DOHH2 (cell line): ENCODE measurements around the gene ANKRD16.

Experiments used
- H3F3A ChIP-seq: fragments of 200-600 bp; sonication (generic), shearing (Covaris generic); 2 replicates; pipeline ENCODE4 v1.6.0; 2016; ENCODE audit warnings: antibody characterized with exemption, mild to moderate bottlenecking; ENCODE audit not compliant: control insufficient read depth, insufficient read depth
- H3K27ac ChIP-seq: fragments of 200-600 bp; sonication (generic); 2 replicates; pipeline ENCODE4 v1.5.1; 2014; ENCODE audit warnings: low read depth, mild to moderate bottlenecking, low read length, moderate library complexity
- H3K27me3 ChIP-seq: fragments of 200-600 bp; sonication (generic); 2 replicates; pipeline ENCODE4 v1.6.1; 2014; ENCODE audit warnings: mild to moderate bottlenecking, low read length, mixed read lengths; ENCODE audit not compliant: control insufficient read depth
- H3K36me3 ChIP-seq: fragments of 200-600 bp; sonication (generic); 2 replicates; pipeline ENCODE4 v1.6.1; 2014; ENCODE audit warnings: mild to moderate bottlenecking, low read length, moderate library complexity, mixed read lengths; ENCODE audit not compliant: control insufficient read depth
- H3K4me1 ChIP-seq: fragments of 200-600 bp; sonication (generic); 2 replicates; pipeline ENCODE4 v1.6.1; 2014; ENCODE audit warnings: mild to moderate bottlenecking, low read length, mixed read lengths; ENCODE audit not compliant: control insufficient read depth
- H3K4me2 ChIP-seq: fragments of 200-600 bp; sonication (generic); 2 replicates; pipeline ENCODE4 v1.6.0; 2014; ENCODE audit warnings: mild to moderate bottlenecking, low read length, moderate library complexity
- H3K4me3 ChIP-seq: fragments of 200-600 bp; sonication (generic); 2 replicates; pipeline ENCODE4 v1.5.1; 2014; ENCODE audit warnings: mild to moderate bottlenecking, low read length, mixed read lengths
- H3K79me2 ChIP-seq: fragments of 200-600 bp; sonication (generic); 2 replicates; pipeline ENCODE4 v1.6.1; 2014; ENCODE audit warnings: mild to moderate bottlenecking, low read length, mixed read lengths; ENCODE audit not compliant: control insufficient read depth
- H3K9me2 ChIP-seq: fragments of 200-600 bp; sonication (generic); replicated peaks from 2 replicates; pipeline ENCODE4 v1.6.1; 2014; ENCODE audit warnings: mild to moderate bottlenecking, low read length, mixed read lengths; ENCODE audit not compliant: control insufficient read depth
- H3K9me3 ChIP-seq: fragments of 200-600 bp; sonication (generic); 2 replicates; pipeline ENCODE4 v1.6.1; 2014; ENCODE audit warnings: antibody characterized with exemption, low read length, mixed read lengths; ENCODE audit not compliant: control insufficient read depth, insufficient read depth
- H4K20me1 ChIP-seq: fragments of 200-600 bp; sonication (generic); 2 replicates; pipeline ENCODE4 v1.6.0; 2014; ENCODE audit warnings: low read depth, mild to moderate bottlenecking, antibody characterized with exemption, low read length, moderate library complexity; ENCODE audit not compliant: control insufficient read depth, insufficient read depth
- CTCF ChIP-seq: fragments of 200-600 bp; sonication (generic); IDR thresholded peaks from one replicate; pipeline ENCODE4 v1.5.1; 2014; ENCODE audit warnings: antibody characterized with exemption, mild to moderate bottlenecking, low read depth, low read length; ENCODE audit not compliant: poor library complexity, severe bottlenecking
- EZH2phosphoT487 ChIP-seq: fragments of 200-600 bp; sonication (generic); IDR thresholded peaks from 2 replicates; pipeline ENCODE4 v1.6.1; 2017; ENCODE audit warnings: borderline replicate concordance, mild to moderate bottlenecking, antibody characterized with exemption, low read length, moderate library complexity, mixed read lengths

Gene ANKRD16

GRCh38 chr10:5929442-5929841 is 39.7 kb upstream of the ANKRD16 start:
- H3K36me3 ChIP-seq = peaks cover 60% of the 10 kb centered on the region

GRCh38 chr10:5927306-5927705 is 37.6 kb upstream of the ANKRD16 start:
- Histone ChIP-seq H3K36me3 (peaks cover 81% of the 10 kb centered on the region), H3K9me2 (no peaks in the 10 kb centered on the region), H3K4me3 (no peak overlapping the region), H3K79me2 (no peaks in the 10 kb centered on the region), H3K4me2 (no peak overlapping the region), H3K4me1 (no peaks in the 10 kb centered on the region), H3K9me3 (no peaks in the 10 kb centered on the region), H3K27ac (no peak overlapping the region), H3F3A (no peaks in the 10 kb centered on the region), H3K27me3 (no peaks in the 10 kb centered on the region), H4K20me1 (no peaks in the 10 kb centered on the region)
- TF ChIP-seq CTCF (no peak), EZH2phosphoT487 (no peak)

More at GRCh38 chr10:5929442-5929841, 39.7 kb upstream of the ANKRD16 start:
- Histone ChIP-seq H3F3A (no peaks in the 10 kb centered on the region), H3K9me2 (no peaks in the 10 kb centered on the region), H3K27ac (no peak overlapping the region), H3K79me2 (no peaks in the 10 kb centered on the region), H3K4me2 (no peak overlapping the region), H3K9me3 (no peaks in the 10 kb centered on the region), H4K20me1 (no peaks in the 10 kb centered on the region), H3K27me3 (no peaks in the 10 kb centered on the region), H3K4me1 (no peaks in the 10 kb centered on the region), H3K4me3 (no peak overlapping the region)
- TF ChIP-seq EZH2phosphoT487 = no peak
- TF ChIP-seq CTCF = no peak

GRCh38 chr10:5924889-5925288 is 35.2 kb upstream of the ANKRD16 start:
- H3K4me3 ChIP-seq = no peak overlapping the region
- H3F3A ChIP-seq = no peaks in the 10 kb centered on the region
- no peaks in the 10 kb centered on the region for H4K20me1 ChIP-seq
- H3K27ac ChIP-seq = no peak overlapping the region
- no peaks in the 10 kb centered on the region for H3K9me2 ChIP-seq
- no peaks in the 10 kb centered on the region for H3K4me1 ChIP-seq
- H3K4me2 ChIP-seq = no peak overlapping the region
- no peak for TF ChIP-seq EZH2phosphoT487
- TF ChIP-seq CTCF = no peak
- no peaks in the 10 kb centered on the region for H3K79me2 ChIP-seq
- H3K36me3 ChIP-seq = peaks cover 89% of the 10 kb centered on the region
- H3K27me3 ChIP-seq = no peaks in the 10 kb centered on the region
- no peaks in the 10 kb centered on the region for H3K9me3 ChIP-seq

- Histone ChIP-seq H3K9me3 (no peaks in the 10 kb centered on the region), H3K4me1 (no peaks in the 10 kb centered on the region), H3K27me3 (no peaks in the 10 kb centered on the region), H3K4me3 (no peak overlapping the region), H3K27ac (no peak overlapping the region), H4K20me1 (no peaks in the 10 kb centered on the region), H3K79me2 (no peaks in the 10 kb centered on the region), H3F3A (no peaks in the 10 kb centered on the region), H3K36me3 (peaks cover 89% of the 10 kb centered on the region), H3K9me2 (no peaks in the 10 kb centered on the region), H3K4me2 (no peak overlapping the region)
- no peak for TF ChIP-seq EZH2phosphoT487
- TF ChIP-seq CTCF = no peak
Observed at GRCh38 chr10:5921746-5922145, 32.1 kb upstream of the ANKRD16 start.
